ENCODE data around the gene SNRNP27.
"Not testable (repeated sequence)": the region's sequence is repeated elsewhere in the genome, so short reads cannot be mapped to it uniquely, and the experiment has no call there.

SNRNP27 gene

GRCh38 chr2:69893684-69894551, at the start of gene SNRNP27:
Gene SNRNP27 (plus strand): TSS chr2:69893956. CDS start chr2:69893985, 29 bp downstream.
- FAIRE-seq (peak; percentile 59), DNase-seq (ENCODE audit: low spot score) (peak; percentile 91)

GRCh38 chr2:69843993-69844392, 49.8 kb upstream of the SNRNP27 start:
- FAIRE-seq (no peak), DNase-seq (ENCODE audit: low spot score) (no peak)

- FAIRE-seq (no peak), DNase-seq (ENCODE audit: low spot score) (no peak)
Measured at GRCh38 chr2:69844560-69844959, 49.2 kb upstream of the SNRNP27 start.

- FAIRE-seq (no peak), DNase-seq (ENCODE audit: low spot score) (no peak)
Measured at GRCh38 chr2:69846182-69847067, 47.3 kb upstream of the SNRNP27 start.

GRCh38 chr2:69847068-69847828, 46.5 kb upstream of the SNRNP27 start:
- no peak for FAIRE-seq
- DNase-seq (ENCODE audit: low spot score) = no peak

GRCh38 chr2:69848186-69848790, 45.5 kb upstream of the SNRNP27 start:
- no peak for DNase-seq (ENCODE audit: low spot score)
- FAIRE-seq = no peak

GRCh38 chr2:69858261-69858660, 35.5 kb upstream of the SNRNP27 start:
- DNase-seq (ENCODE audit: low spot score) = no peak
- no peak for FAIRE-seq

GRCh38 chr2:69863298-69863697, 30.5 kb upstream of the SNRNP27 start:
- FAIRE-seq (no peak), DNase-seq (ENCODE audit: low spot score) (no peak)

GRCh38 chr2:69888451-69888850, 5.3 kb upstream of the SNRNP27 start:
- DNase-seq (ENCODE audit: low spot score) (no peak), FAIRE-seq (no peak)

- DNase-seq (ENCODE audit: low spot score) = no peak
- FAIRE-seq = no peak
Measured at GRCh38 chr2:69889302-69889701, 4.5 kb upstream of the SNRNP27 start.

GRCh38 chr2:69890881-69891280, 2.9 kb upstream of the SNRNP27 start:
- no peak for DNase-seq (ENCODE audit: low spot score)
- no peak for FAIRE-seq

GRCh38 chr2:69892838-69893424, 825 bp upstream of the SNRNP27 start:
- DNase-seq (ENCODE audit: low spot score); FAIRE-seq: not testable (repeated sequence)

GRCh38 chr2:69894737-69895136, 981 bp downstream of the SNRNP27 start:
- not testable (repeated sequence) for FAIRE-seq; DNase-seq (ENCODE audit: low spot score)

GRCh38 chr2:69902213-69902922, 8.6 kb downstream of the SNRNP27 start:
- no peak for DNase-seq (ENCODE audit: low spot score)
- FAIRE-seq = peak; percentile 32

GRCh38 chr2:69907216-69907615, 13.5 kb downstream of the SNRNP27 start:
- FAIRE-seq (no peak), DNase-seq (ENCODE audit: low spot score) (no peak)

- DNase-seq (ENCODE audit: low spot score) (peak; percentile 32), FAIRE-seq (no peak)
Measured at GRCh38 chr2:69911985-69912563, 18.3 kb downstream of the SNRNP27 start.

GRCh38 chr2:69914164-69914949, 20.6 kb downstream of the SNRNP27 start:
- peak; percentile 73 for FAIRE-seq

More at GRCh38 chr2:69914164-69914949, 20.6 kb downstream of the SNRNP27 start:
- DNase-seq (ENCODE audit: low spot score) = peak; percentile 99

All from urothelium cell line (cell line).